WTC11 (cell line): Measurements from ENCODE around the gene SMAD7. TPM values are rescaled to one million over a fixed set of nuclear protein-coding genes. Genes with fewer than 3 reads are reported as not detected.

Experiments used
- ATAC-seq: fragments of 200-7000 bp; cut with Tn5 transposase; 2 replicates; pipeline ENCODE4 v1.10.0; 2021; ENCODE audit warnings: mild to moderate bottlenecking, moderate library complexity
- CTCF ChIA-PET: fragments of 300-600 bp; sonication (Branson Sonifier 250); formaldehyde crosslinking; loops from one replicate; lab custom pipeline; 2021; ENCODE audit warnings: antibody characterized with exemption; lab: Charles Lee
- POLR2A ChIA-PET: fragments of 350-600 bp; sonication (Branson Sonifier 250); formaldehyde crosslinking; loops from one replicate; lab custom pipeline; 2021; ENCODE audit warnings: antibody characterized with exemption; lab: Charles Lee
- DNase-seq: peaks from one replicate; pipeline ENCODE4 v3.0.0; 2021; ENCODE audit warnings: low spot score
- H3K27ac Mint-ChIP-seq: 2 replicates; pipeline ENCODE4 v1.8.0; 2021; ENCODE audit warnings: mixed read lengths
- H3K27me3 Mint-ChIP-seq: 2 replicates; pipeline ENCODE4 v1.8.0; 2021; ENCODE audit warnings: low read depth, mild to moderate bottlenecking, moderate library complexity, mixed read lengths
- H3K36me3 Mint-ChIP-seq: 2 replicates; pipeline ENCODE4 v1.8.0; 2021; ENCODE audit warnings: mixed read lengths
- H3K4me1 Mint-ChIP-seq: 2 replicates; pipeline ENCODE4 v1.8.0; 2022; ENCODE audit warnings: mixed read lengths
- H3K4me3 Mint-ChIP-seq: 2 replicates; pipeline ENCODE4 v1.8.0; 2021; ENCODE audit warnings: mild to moderate bottlenecking, moderate library complexity, mixed read lengths
- H3K9me3 Mint-ChIP-seq: 2 replicates; pipeline ENCODE4 v1.8.0; 2021; ENCODE audit warnings: mixed read lengths
- EMX1 ChIP-seq: fragments of 250-450 bp; sonication (Bioruptor Pico); IDR thresholded peaks from 2 replicates; pipeline ENCODE4 v1.8.0; 2021; ENCODE audit warnings: mild to moderate bottlenecking
- FOXK1 ChIP-seq: sonication (generic); formaldehyde crosslinking; IDR thresholded peaks from 2 replicates; pipeline ENCODE4 v1.8.0; 2022; ENCODE audit warnings: mild to moderate bottlenecking, moderate library complexity, missing genetic modification reagents
- JAZF1 ChIP-seq: fragments of 250-450 bp; sonication (Bioruptor Pico); IDR thresholded peaks from 2 replicates; pipeline ENCODE4 v1.9.0; 2021; ENCODE audit warnings: moderate library complexity, mild to moderate bottlenecking, inconsistent platforms
- JUN ChIP-seq: sonication (generic); formaldehyde crosslinking; IDR thresholded peaks from 2 replicates; pipeline ENCODE4 v1.8.0; 2023; ENCODE audit warnings: mild to moderate bottlenecking, missing genetic modification reagents
- NR1H2 ChIP-seq: sonication (generic); formaldehyde crosslinking; IDR thresholded peaks from 2 replicates; pipeline ENCODE4 v1.9.0; 2021; ENCODE audit warnings: mild to moderate bottlenecking, moderate library complexity, missing genetic modification reagents
- OVOL2 ChIP-seq: fragments of 250-450 bp; sonication (Bioruptor Pico); IDR thresholded peaks from 2 replicates; pipeline ENCODE4 v1.9.0; 2021; ENCODE audit warnings: mild to moderate bottlenecking, borderline replicate concordance
- RELA ChIP-seq: sonication (generic); formaldehyde crosslinking; IDR thresholded peaks from 2 replicates; pipeline ENCODE4 v1.8.1; 2022; ENCODE audit warnings: missing genetic modification reagents, mild to moderate bottlenecking, borderline replicate concordance
- SOX15 ChIP-seq: fragments of 250-450 bp; sonication (Bioruptor Pico); IDR thresholded peaks from 2 replicates; pipeline ENCODE4 v1.9.0; 2021; ENCODE audit warnings: mild to moderate bottlenecking
- TEAD4 ChIP-seq: sonication (generic); formaldehyde crosslinking; IDR thresholded peaks from 2 replicates; pipeline ENCODE4 v1.8.0; 2022; ENCODE audit warnings: mild to moderate bottlenecking, missing genetic modification reagents
- ZBTB21 ChIP-seq: sonication (generic); formaldehyde crosslinking; IDR thresholded peaks from 2 replicates; pipeline ENCODE4 v1.8.1; 2023; ENCODE audit warnings: mild to moderate bottlenecking, missing genetic modification reagents, borderline replicate concordance
- ZNF121 ChIP-seq: sonication (generic); formaldehyde crosslinking; IDR thresholded peaks from 2 replicates; pipeline ENCODE4 v1.8.0; 2023; ENCODE audit warnings: missing genetic modification reagents
- ZNF219 ChIP-seq: sonication (generic); formaldehyde crosslinking; IDR thresholded peaks from 2 replicates; pipeline ENCODE4 v1.8.0; 2023; ENCODE audit warnings: missing genetic modification reagents, mild to moderate bottlenecking, borderline replicate concordance
- ZNF317 ChIP-seq: sonication (generic); formaldehyde crosslinking; IDR thresholded peaks from 2 replicates; pipeline ENCODE4 v1.8.1; 2023; ENCODE audit warnings: low read depth, mild to moderate bottlenecking, moderate library complexity, missing genetic modification reagents, borderline replicate concordance
- ZNF416 ChIP-seq: fragments of 250-450 bp; sonication (Bioruptor Pico); IDR thresholded peaks from 2 replicates; pipeline ENCODE4 v1.9.0; 2021; ENCODE audit warnings: mild to moderate bottlenecking, inconsistent platforms
- total RNA-seq: library from RNA; stranded (reverse); gene quantifications from 3 replicates; pipeline ENCODE4 v1.2.3, GENCODE V29; 2021
- TF ChIP-seq, protein P1 (sequence below): fragments of 250-450 bp; sonication (Bioruptor Pico); IDR thresholded peaks from 2 replicates; pipeline ENCODE4 v2.1.2; 2022; ENCODE audit warnings: mild to moderate bottlenecking, moderate library complexity
- TF ChIP-seq, protein P2 (sequence below): fragments of 250-450 bp; sonication (Bioruptor Pico); IDR thresholded peaks from 2 replicates; pipeline ENCODE4 v1.9.0; 2021; ENCODE audit warnings: mild to moderate bottlenecking
- TF ChIP-seq, protein P3 (sequence below): sonication (generic); formaldehyde crosslinking; conservative IDR thresholded peaks from 2 replicates; pipeline ENCODE4 v1.8.1; 2022; ENCODE audit warnings: mild to moderate bottlenecking, missing genetic modification reagents
- TF ChIP-seq, protein P4 (sequence below): sonication (generic); formaldehyde crosslinking; IDR thresholded peaks from 2 replicates; pipeline ENCODE4 v1.8.0; 2022; ENCODE audit warnings: missing genetic modification reagents
- TF ChIP-seq, protein P5 (sequence below): sonication (generic); formaldehyde crosslinking; IDR thresholded peaks from 2 replicates; pipeline ENCODE4 v1.8.1; 2022; ENCODE audit warnings: mild to moderate bottlenecking, missing genetic modification reagents, moderate library complexity, borderline replicate concordance
- TF ChIP-seq, protein P6 (sequence below): sonication (generic); formaldehyde crosslinking; IDR thresholded peaks from 2 replicates; pipeline ENCODE4 v1.8.0; 2022; ENCODE audit warnings: mild to moderate bottlenecking, missing genetic modification reagents

SMAD7 gene
- total RNA-seq, 1 experiment from 2014 or later, result 44.7 TPM

DNA sequence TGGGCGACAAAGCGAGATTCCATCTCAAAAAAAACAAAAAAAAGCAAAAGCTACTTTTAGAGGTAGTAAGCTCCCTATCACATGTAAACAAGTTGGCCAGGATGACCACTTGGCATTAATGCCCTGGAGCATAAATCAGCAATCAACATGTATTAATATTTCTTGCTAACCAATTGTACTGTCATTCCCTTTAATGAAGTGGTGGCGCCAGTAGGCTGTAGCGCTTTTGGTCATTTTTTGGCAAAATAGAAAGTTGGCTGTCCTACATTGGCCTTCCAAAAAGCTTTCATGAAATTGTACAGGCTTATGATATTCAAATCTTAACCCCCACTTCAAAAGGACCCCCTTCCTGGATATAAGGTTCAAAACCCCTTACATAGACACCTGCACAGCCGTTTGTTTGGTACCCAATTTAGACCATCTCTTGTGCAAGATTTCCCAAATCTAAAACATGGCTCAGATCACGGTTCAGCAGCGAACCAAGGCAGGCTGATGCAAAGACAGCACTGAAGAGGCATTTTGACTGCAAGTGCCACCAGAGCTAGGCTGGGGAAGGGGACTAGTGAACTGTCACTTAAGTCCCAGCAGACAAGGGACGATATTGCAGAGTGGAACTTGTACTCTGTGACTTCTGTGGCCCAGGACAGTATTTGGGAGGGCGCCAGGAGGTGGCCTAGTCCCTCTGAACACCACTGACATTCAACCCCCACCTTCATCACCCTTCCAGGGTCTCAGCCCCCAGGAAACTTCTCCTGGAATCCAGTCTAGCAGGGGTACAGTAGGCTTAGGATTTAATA, 31.9 kb downstream of the SMAD7 start (continued):
- TF ChIP-seq, protein P1, sequence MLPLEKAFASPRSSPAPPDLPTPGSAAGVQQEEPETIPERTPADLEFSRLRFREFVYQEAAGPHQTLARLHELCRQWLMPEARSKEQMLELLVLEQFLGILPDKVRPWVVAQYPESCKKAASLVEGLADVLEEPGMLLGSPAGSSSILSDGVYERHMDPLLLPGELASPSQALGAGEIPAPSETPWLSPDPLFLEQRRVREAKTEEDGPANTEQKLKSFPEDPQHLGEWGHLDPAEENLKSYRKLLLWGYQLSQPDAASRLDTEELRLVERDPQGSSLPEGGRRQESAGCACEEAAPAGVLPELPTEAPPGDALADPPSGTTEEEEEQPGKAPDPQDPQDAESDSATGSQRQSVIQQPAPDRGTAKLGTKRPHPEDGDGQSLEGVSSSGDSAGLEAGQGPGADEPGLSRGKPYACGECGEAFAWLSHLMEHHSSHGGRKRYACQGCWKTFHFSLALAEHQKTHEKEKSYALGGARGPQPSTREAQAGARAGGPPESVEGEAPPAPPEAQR (CRISPR knock-in tag), result no peak
- TF ChIP-seq, protein P2, sequence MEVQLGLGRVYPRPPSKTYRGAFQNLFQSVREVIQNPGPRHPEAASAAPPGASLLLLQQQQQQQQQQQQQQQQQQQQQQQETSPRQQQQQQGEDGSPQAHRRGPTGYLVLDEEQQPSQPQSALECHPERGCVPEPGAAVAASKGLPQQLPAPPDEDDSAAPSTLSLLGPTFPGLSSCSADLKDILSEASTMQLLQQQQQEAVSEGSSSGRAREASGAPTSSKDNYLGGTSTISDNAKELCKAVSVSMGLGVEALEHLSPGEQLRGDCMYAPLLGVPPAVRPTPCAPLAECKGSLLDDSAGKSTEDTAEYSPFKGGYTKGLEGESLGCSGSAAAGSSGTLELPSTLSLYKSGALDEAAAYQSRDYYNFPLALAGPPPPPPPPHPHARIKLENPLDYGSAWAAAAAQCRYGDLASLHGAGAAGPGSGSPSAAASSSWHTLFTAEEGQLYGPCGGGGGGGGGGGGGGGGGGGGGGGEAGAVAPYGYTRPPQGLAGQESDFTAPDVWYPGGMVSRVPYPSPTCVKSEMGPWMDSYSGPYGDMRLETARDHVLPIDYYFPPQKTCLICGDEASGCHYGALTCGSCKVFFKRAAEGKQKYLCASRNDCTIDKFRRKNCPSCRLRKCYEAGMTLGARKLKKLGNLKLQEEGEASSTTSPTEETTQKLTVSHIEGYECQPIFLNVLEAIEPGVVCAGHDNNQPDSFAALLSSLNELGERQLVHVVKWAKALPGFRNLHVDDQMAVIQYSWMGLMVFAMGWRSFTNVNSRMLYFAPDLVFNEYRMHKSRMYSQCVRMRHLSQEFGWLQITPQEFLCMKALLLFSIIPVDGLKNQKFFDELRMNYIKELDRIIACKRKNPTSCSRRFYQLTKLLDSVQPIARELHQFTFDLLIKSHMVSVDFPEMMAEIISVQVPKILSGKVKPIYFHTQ, result no peak; the same call in 1 of the 2 replicates
- TF ChIP-seq EMX1 (CRISPR knock-in tag) (no peak), ZNF416 (CRISPR knock-in tag) (no peak), NR1H2 (CRISPR knock-in tag) (no peak)

DNA sequence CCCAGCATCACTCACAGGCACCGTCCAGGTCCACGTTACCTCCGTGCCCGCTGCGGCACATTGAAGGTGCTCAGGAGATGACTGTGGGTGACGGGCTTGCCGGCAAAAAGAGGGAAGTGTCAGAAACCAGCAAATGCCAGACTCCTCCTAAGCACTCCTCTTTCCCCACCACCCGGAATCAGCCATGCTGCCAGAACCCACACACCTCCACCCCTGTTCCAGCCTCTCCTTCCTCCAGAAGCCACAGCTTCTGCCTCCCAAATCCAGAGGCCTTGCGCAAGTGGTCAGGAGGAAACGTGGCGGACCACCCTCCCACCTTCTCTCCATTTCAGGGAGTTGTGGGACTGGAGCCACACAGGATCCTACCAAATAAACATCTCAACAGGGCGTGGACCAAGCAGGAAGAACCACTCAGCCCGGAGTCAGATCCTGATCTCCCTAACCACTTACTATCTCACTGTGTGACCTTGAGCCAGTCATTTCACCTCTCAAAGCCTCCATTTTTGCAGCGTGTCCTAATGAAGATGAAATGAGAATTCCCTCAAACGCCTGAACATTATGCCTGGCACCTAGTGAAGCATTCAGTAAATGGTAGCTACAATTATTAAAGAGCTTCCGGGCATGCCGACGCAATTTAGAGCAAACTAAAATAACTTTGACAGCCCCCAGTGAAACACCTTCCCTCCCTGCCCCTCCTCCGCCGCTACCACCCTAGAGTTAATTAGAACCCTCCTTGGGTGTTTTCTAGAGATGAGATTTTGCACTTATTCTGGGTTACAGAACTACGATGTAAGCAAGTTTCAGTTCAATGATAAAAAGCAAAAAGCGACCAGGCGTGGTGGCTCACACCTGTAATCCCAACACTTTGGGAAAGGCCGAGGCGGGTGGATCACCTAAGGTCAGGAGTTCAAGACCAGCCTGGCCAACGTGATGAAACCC, 32.9 kb downstream of the SMAD7 start:
- Mint-ChIP-seq H3K27me3 (no peaks in the 10 kb centered on the region), H3K27ac (peak overlapping the region; percentile 48; the same call in 1 of the 2 replicates)
- POLR2A ChIA-PET, result no interaction called here
- TF ChIP-seq JUN (CRISPR knock-in tag) (no peak), JAZF1 (CRISPR knock-in tag) (no peak), TEAD4 (CRISPR knock-in tag) (no peak), OVOL2 (no peak), ZBTB21 (CRISPR knock-in tag) (no peak), RELA (no peak), ZNF219 (CRISPR knock-in tag) (no peak), ZNF317 (no peak), FOXK1 (CRISPR knock-in tag) (no peak), SOX15 (CRISPR knock-in tag) (no peak), ZNF121 (CRISPR knock-in tag) (no peak)
- TF ChIP-seq, protein P3, sequence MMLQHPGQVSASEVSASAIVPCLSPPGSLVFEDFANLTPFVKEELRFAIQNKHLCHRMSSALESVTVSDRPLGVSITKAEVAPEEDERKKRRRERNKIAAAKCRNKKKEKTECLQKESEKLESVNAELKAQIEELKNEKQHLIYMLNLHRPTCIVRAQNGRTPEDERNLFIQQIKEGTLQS, result no peak
- TF ChIP-seq, protein P4, sequence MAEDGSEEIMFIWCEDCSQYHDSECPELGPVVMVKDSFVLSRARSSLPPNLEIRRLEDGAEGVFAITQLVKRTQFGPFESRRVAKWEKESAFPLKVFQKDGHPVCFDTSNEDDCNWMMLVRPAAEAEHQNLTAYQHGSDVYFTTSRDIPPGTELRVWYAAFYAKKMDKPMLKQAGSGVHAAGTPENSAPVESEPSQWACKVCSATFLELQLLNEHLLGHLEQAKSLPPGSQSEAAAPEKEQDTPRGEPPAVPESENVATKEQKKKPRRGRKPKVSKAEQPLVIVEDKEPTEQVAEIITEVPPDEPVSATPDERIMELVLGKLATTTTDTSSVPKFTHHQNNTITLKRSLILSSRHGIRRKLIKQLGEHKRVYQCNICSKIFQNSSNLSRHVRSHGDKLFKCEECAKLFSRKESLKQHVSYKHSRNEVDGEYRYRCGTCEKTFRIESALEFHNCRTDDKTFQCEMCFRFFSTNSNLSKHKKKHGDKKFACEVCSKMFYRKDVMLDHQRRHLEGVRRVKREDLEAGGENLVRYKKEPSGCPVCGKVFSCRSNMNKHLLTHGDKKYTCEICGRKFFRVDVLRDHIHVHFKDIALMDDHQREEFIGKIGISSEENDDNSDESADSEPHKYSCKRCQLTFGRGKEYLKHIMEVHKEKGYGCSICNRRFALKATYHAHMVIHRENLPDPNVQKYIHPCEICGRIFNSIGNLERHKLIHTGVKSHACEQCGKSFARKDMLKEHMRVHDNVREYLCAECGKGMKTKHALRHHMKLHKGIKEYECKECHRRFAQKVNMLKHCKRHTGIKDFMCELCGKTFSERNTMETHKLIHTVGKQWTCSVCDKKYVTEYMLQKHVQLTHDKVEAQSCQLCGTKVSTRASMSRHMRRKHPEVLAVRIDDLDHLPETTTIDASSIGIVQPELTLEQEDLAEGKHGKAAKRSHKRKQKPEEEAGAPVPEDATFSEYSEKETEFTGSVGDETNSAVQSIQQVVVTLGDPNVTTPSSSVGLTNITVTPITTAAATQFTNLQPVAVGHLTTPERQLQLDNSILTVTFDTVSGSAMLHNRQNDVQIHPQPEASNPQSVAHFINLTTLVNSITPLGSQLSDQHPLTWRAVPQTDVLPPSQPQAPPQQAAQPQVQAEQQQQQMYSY (CRISPR knock-in tag), result no peak
- TF ChIP-seq, protein P5, sequence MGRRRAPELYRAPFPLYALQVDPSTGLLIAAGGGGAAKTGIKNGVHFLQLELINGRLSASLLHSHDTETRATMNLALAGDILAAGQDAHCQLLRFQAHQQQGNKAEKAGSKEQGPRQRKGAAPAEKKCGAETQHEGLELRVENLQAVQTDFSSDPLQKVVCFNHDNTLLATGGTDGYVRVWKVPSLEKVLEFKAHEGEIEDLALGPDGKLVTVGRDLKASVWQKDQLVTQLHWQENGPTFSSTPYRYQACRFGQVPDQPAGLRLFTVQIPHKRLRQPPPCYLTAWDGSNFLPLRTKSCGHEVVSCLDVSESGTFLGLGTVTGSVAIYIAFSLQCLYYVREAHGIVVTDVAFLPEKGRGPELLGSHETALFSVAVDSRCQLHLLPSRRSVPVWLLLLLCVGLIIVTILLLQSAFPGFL, result no peak
- TF ChIP-seq, protein P6, sequence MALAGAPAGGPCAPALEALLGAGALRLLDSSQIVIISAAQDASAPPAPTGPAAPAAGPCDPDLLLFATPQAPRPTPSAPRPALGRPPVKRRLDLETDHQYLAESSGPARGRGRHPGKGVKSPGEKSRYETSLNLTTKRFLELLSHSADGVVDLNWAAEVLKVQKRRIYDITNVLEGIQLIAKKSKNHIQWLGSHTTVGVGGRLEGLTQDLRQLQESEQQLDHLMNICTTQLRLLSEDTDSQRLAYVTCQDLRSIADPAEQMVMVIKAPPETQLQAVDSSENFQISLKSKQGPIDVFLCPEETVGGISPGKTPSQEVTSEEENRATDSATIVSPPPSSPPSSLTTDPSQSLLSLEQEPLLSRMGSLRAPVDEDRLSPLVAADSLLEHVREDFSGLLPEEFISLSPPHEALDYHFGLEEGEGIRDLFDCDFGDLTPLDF, result no peak
- TF ChIP-seq, protein P2, result no peak

More for the DNA sequence above, 32.9 kb downstream of the SMAD7 start:
- H3K9me3 Mint-ChIP-seq, result no peaks in the 10 kb centered on the region
- no peak overlapping the region for H3K4me3 Mint-ChIP-seq
- CTCF ChIA-PET, result interaction anchor here (0.6 kb wide), 1 partner anchor 66 kb away, joined by 4 read pairs; no protein-coding TSS in a partner anchor
- DNase-seq (peak; percentile 10), ATAC-seq (peak; percentile 11)
- H3K4me1 Mint-ChIP-seq, result peaks cover 36% of the 10 kb centered on the region
- H3K36me3 Mint-ChIP-seq, result peaks cover 20% of the 10 kb centered on the region
